ENCODE results near the gene CD200R1. TPM values are rescaled to one million over a fixed set of nuclear protein-coding genes. Genes with fewer than 3 reads are reported as not detected.

The CD200R1 gene
- total and polyA plus RNA-seq, 2 donors from 2014 or later: 0.13 to 2.2 TPM

DNA sequence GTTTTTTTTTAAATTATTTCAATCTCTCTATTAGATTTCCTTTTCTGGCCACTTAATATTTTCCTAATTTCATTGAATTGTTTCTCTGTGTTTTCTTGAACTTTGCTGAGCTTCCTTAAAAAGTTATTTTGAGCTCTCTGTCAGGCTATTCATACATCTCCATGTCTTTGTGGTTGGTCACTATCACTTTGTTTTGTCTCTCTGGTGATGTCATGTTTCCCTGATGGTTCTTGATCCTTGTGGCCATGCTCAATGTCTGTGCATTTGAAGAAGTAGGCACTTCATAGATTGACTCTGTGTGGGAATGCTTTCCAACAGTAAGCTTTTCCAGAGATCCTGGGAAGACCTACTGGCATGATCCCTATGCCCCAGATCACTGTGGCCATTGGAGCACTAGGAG, 18.6 kb downstream of the CD200R1 start:
- Histone ChIP-seq H3K36me3 (ENCODE audit: control insufficient read depth in 2 of 3, insufficient read depth in 3 of 3, low read length in 3 of 3) (no peaks in the 10 kb centered on the region), H3K27me3 (ENCODE audit: control insufficient read depth, insufficient read depth, low read length) (no peaks in the 10 kb centered on the region), H3K9me3 (ENCODE audit: control insufficient read depth in 2 of 3, insufficient read depth in 1 of 3, low read length in 3 of 3) (no peaks in the 10 kb centered on the region), H3K27ac (ENCODE audit: low read depth in 2 of 2, low read length in 2 of 2) (no peak overlapping the region), H3K4me3 (ENCODE audit: low read length in 3 of 3) (no peak overlapping the region), H3K4me1 (ENCODE audit: control insufficient read depth in 2 of 3, insufficient read depth in 2 of 3, low read depth in 1 of 3, low read length in 3 of 3) (no peaks in the 10 kb centered on the region), H3K9ac (ENCODE audit: low read length in 3 of 3) (no peak overlapping the region)
- no peak for TF ChIP-seq CTCF (IDR thresholded peaks at IDR 0.05; ENCODE audit: borderline replicate concordance, extremely low read depth, insufficient read depth)
- DNase-seq (no peak), FAIRE-seq (no peak)
- intact Hi-C loops (cut with DNase I): no loop called here

- H3K4me3 ChIP-seq (ENCODE audit: low read length in 3 of 3): no peak overlapping the region
- H3K9me3 ChIP-seq (ENCODE audit: control insufficient read depth in 2 of 3, insufficient read depth in 1 of 3, low read length in 3 of 3): no peaks in the 10 kb centered on the region
- H3K36me3 ChIP-seq (ENCODE audit: control insufficient read depth in 2 of 3, insufficient read depth in 3 of 3, low read length in 3 of 3): no peaks in the 10 kb centered on the region
- FAIRE-seq (no peak), DNase-seq (no peak)
- H3K27me3 ChIP-seq (ENCODE audit: control insufficient read depth, insufficient read depth, low read length): no peaks in the 10 kb centered on the region
- H3K27ac ChIP-seq (ENCODE audit: low read depth in 2 of 2, low read length in 2 of 2): no peak overlapping the region
- H3K4me1 ChIP-seq (ENCODE audit: control insufficient read depth in 2 of 3, insufficient read depth in 2 of 3, low read depth in 1 of 3, low read length in 3 of 3): no peaks in the 10 kb centered on the region
- TF ChIP-seq CTCF (IDR thresholded peaks at IDR 0.05; ENCODE audit: borderline replicate concordance, extremely low read depth, insufficient read depth): no peak
- intact Hi-C loops (cut with DNase I): no loop called here
- no peak overlapping the region for H3K9ac ChIP-seq (ENCODE audit: low read length in 3 of 3)
These were observed 26.5 kb downstream of the CD200R1 start for GRCh38 chr3:112948346-112948838.

DNA sequence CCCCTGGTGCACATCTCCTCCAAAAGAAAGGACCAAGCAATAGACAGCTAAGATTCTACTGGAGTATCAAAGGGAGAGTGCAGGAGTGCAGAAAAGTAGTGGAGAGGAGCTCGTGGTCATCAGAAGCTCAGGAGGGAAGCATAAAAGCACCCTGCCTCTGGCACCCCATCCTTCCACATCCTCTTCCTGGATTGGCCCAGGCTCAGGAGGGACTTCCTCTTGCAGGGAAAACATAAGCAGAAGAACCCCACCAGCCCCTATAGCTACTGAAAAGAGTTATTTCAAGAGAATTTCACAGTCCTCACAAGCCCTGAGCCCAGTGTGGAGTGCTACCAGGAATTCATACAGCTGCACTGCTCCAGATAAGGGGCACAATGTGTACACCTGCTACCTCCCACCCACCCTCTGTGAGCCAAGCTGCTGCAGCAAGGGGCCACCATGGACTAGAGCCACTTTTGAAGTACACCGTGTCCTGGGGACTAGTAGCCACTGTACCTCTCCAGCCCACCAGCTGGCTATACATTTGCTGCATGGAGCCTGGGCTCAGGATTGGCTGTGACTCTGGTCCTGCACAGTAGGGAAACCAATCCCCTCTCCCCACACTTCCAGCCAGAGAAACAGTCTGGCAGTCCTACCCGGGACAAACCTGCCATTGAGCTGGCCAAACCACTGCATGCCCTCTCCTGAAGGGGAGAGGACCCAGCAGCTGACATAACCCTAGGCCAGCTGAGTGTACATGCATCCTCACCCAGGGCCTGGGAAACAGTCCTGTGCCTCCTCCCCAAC, 43.0 kb downstream of the CD200R1 start:
- intact Hi-C loops (cut with DNase I): no loop called here
- no peak overlapping the region for H3K9ac ChIP-seq (ENCODE audit: low read length in 3 of 3)
- no peak for FAIRE-seq
- no peak overlapping the region for H3K4me3 ChIP-seq (ENCODE audit: low read length in 3 of 3)
- H3K27me3 ChIP-seq (ENCODE audit: control insufficient read depth, insufficient read depth, low read length): no peaks in the 10 kb centered on the region
- H3K27ac ChIP-seq (ENCODE audit: low read depth in 2 of 2, low read length in 2 of 2): no peak overlapping the region
- peak in 1 of 5 donors; percentile 40 for DNase-seq
- TF ChIP-seq CTCF (IDR thresholded peaks at IDR 0.05; ENCODE audit: borderline replicate concordance, extremely low read depth, insufficient read depth): no peak
- H3K9me3 ChIP-seq (ENCODE audit: control insufficient read depth in 2 of 3, insufficient read depth in 1 of 3, low read length in 3 of 3): no peaks in the 10 kb centered on the region
- no peaks in the 10 kb centered on the region for H3K4me1 ChIP-seq (ENCODE audit: control insufficient read depth in 2 of 3, insufficient read depth in 2 of 3, low read depth in 1 of 3, low read length in 3 of 3)
- H3K36me3 ChIP-seq (ENCODE audit: control insufficient read depth in 2 of 3, insufficient read depth in 3 of 3, low read length in 3 of 3): no peaks in the 10 kb centered on the region
